Keratinocyte (primary cell): ENCODE results near the gene CLEC19A.

Experiments used
- EZH2 ChIP-seq: IDR thresholded peaks from one replicate; pipeline ENCODE4 v1.6.1; 2012; ENCODE audit warnings: inconsistent platforms, mild to moderate bottlenecking, low read length, moderate library complexity
- TF ChIP-seq, protein P1 (sequence below), 3 experiments: IDR thresholded peaks in 1 of 3; conservative IDR thresholded peaks in 1 of 3; optimal IDR thresholded peaks in 1 of 3; 2 replicates in 2 of 3; 3 replicates in 1 of 3; pipeline versions ENCODE3 to v1.5.1; 2011; ENCODE audit warnings: low read length in 3 of 3, mild to moderate bottlenecking in 3 of 3, moderate library complexity in 2 of 3, control low read depth in 1 of 3, inconsistent platforms in 1 of 3; ENCODE audit not compliant: insufficient read depth in 2 of 3; ENCODE audit errors: extremely low read depth in 1 of 3

DNA sequence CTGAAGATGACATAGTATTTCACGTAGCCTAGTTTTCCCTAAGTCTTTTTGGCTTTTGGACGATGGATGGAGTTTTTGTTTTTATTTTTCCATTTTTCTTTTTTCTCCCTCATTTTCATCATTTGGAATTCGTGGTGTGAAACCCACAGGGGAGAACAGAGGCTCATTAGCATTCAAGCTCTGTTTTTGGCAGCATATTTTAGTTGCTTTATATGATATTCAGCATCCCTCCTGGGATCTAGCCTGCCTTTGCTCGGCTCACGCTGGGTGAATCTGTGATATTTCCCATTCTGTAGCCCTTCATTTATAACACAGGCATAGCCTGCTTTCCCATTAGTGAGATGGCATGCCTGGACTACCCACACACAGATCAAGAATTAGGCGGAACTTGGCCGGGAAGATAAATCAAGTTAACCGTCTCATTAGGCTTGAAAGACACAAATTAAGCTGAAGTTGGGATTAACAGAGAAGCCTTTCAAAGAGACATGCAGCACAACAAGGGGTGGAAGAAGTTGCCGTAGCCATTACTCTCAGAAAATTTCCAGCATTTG lies 20.1 kb upstream of the CLEC19A start:
- TF ChIP-seq, protein P1, sequence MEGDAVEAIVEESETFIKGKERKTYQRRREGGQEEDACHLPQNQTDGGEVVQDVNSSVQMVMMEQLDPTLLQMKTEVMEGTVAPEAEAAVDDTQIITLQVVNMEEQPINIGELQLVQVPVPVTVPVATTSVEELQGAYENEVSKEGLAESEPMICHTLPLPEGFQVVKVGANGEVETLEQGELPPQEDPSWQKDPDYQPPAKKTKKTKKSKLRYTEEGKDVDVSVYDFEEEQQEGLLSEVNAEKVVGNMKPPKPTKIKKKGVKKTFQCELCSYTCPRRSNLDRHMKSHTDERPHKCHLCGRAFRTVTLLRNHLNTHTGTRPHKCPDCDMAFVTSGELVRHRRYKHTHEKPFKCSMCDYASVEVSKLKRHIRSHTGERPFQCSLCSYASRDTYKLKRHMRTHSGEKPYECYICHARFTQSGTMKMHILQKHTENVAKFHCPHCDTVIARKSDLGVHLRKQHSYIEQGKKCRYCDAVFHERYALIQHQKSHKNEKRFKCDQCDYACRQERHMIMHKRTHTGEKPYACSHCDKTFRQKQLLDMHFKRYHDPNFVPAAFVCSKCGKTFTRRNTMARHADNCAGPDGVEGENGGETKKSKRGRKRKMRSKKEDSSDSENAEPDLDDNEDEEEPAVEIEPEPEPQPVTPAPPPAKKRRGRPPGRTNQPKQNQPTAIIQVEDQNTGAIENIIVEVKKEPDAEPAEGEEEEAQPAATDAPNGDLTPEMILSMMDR (optimal IDR thresholded peaks at IDR 0.05 in 1 of 3, IDR thresholded peaks at IDR 0.05 in 1 of 3, conservative IDR thresholded peaks at IDR 0.05 in 1 of 3; ENCODE audit: extremely low read depth in 1 of 3, insufficient read depth in 2 of 3, low read length in 3 of 3) = no peak
- no peak for TF ChIP-seq EZH2
